DOHH2 (cell line): Measurements from ENCODE around the gene OTOP3.

Source experiments
- CTCF ChIP-seq: fragments of 200-600 bp; sonication (generic); IDR thresholded peaks from one replicate; pipeline ENCODE4 v1.5.1; 2014; ENCODE audit warnings: antibody characterized with exemption, mild to moderate bottlenecking, low read depth, low read length; ENCODE audit not compliant: poor library complexity, severe bottlenecking
- EZH2phosphoT487 ChIP-seq: fragments of 200-600 bp; sonication (generic); IDR thresholded peaks from 2 replicates; pipeline ENCODE4 v1.6.1; 2017; ENCODE audit warnings: borderline replicate concordance, mild to moderate bottlenecking, antibody characterized with exemption, low read length, moderate library complexity, mixed read lengths

DNA sequence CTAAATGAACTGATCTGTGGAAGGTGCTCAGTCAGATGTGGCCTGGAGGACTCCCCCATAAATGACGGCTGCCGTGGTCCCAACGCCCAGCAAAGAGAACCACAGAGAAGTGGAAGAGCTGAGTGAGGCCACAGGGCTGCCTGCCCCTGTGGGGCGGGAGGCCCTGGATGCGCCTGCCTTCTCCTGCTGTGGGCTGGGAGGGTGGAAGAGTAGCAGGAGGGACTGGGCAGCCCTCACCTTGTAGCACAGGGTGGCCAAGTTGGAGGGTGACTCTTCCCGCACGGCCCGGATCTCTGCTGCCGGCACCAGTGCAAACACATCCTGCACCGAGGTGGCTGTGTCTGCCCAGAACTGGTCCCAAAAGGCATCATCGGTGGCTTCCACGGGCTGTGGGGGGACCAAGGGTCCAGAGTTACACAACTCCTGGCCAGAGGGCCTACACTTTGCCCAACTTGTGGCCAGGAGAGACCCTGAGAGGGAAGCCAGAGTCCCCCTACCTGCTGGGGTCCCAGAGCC, 28.6 kb downstream of the OTOP3 start:
- TF ChIP-seq CTCF: no peak
- TF ChIP-seq EZH2phosphoT487: no peak
